CD4-positive, CD25-positive, alpha-beta regulatory T cell (primary cell): ENCODE results near the gene TMEM273. TPM values are rescaled to one million over a fixed set of nuclear protein-coding genes. Genes with fewer than 3 reads are reported as not detected.

ENCODE experiments used
- ATAC-seq, 2 donors: fragments of 150-1000 bp; cut with Tn5 transposase; one replicate each; pipeline ENCODE4 v1.10.0; 2021; ENCODE audit warnings: low read depth in 2 of 2, moderate number of reproducible peaks in 2 of 2, moderate library complexity in 1 of 2
- DNase-seq, 3 donors: peaks; one replicate each; pipeline versions ENCODE4 v3.0.0 to v3.0.0-alpha.2; 2012 to 2022; ENCODE audit warnings: mixed read lengths in 1 of 3
- H3K27ac ChIP-seq: one replicate; pipeline ENCODE4 v1.7.0; 2013; ENCODE audit warnings: mild to moderate bottlenecking, low read length; ENCODE audit not compliant: insufficient read depth, poor library complexity, severe bottlenecking
- H3K27me3 ChIP-seq: one replicate; pipeline ENCODE4 v1.7.0; 2013; ENCODE audit warnings: low read length; ENCODE audit not compliant: control insufficient read depth, insufficient read depth
- H3K36me3 ChIP-seq: one replicate; pipeline ENCODE4 v1.7.0; 2013; ENCODE audit warnings: mild to moderate bottlenecking, low read length, moderate library complexity; ENCODE audit not compliant: control insufficient read depth, insufficient read depth
- H3K4me1 ChIP-seq: 2 replicates; pipeline ENCODE4 v1.7.0; 2013; ENCODE audit warnings: mild to moderate bottlenecking, low read length; ENCODE audit not compliant: insufficient read depth, control insufficient read depth, poor library complexity, severe bottlenecking
- H3K4me3 ChIP-seq: one replicate; pipeline ENCODE4 v1.7.0; 2013; ENCODE audit warnings: low read depth, mild to moderate bottlenecking, low read length, moderate library complexity
- H3K9me3 ChIP-seq, 2 experiments: 1 replicate in 1 of 2; 2 replicates in 1 of 2; pipeline ENCODE4 v1.7.0; 2013; ENCODE audit warnings: low read length in 2 of 2, mild to moderate bottlenecking in 1 of 2, moderate library complexity in 1 of 2; ENCODE audit not compliant: control insufficient read depth in 2 of 2
- H3K27ac Mint-ChIP-seq, 3 donors: one replicate each; pipeline ENCODE4 v1.8.0; 2020 to 2022; ENCODE audit warnings: mild to moderate bottlenecking in 3 of 3, mixed read lengths in 3 of 3, moderate library complexity in 2 of 3
- H3K27me3 Mint-ChIP-seq: one replicate; pipeline ENCODE4 v1.8.0; 2022; ENCODE audit warnings: mild to moderate bottlenecking, mixed read lengths
- H3K36me3 Mint-ChIP-seq: one replicate; pipeline ENCODE4 v1.8.0; 2020; ENCODE audit warnings: mixed read lengths
- H3K4me1 Mint-ChIP-seq, 4 donors: one replicate each; pipeline ENCODE4 v1.8.0; 2020 to 2022; ENCODE audit warnings: mixed read lengths in 4 of 4, mild to moderate bottlenecking in 1 of 4
- H3K4me3 Mint-ChIP-seq, 4 donors: one replicate each; pipeline ENCODE4 v1.8.0; 2020 to 2022; ENCODE audit warnings: mild to moderate bottlenecking in 4 of 4, mixed read lengths in 4 of 4, moderate library complexity in 3 of 4
- H3K9me3 Mint-ChIP-seq, 7 donors: one replicate each; pipeline ENCODE4 v1.8.0; 2020 to 2022; ENCODE audit warnings: mixed read lengths in 7 of 7, mild to moderate bottlenecking in 3 of 7, moderate library complexity in 2 of 7
- polyA plus RNA-seq, 4 donors: library from polyadenylated mRNA; unstranded; fragments of 300-500 nt; fragmentation: Illumina TruSeq; gene quantifications; one replicate each; pipeline ENCODE4 v1.2.3, GENCODE V29; 2021
- total RNA-seq: library from RNA; stranded (reverse); gene quantifications from one replicate; pipeline ENCODE4 v1.2.3, GENCODE V29; 2022

TMEM273 gene
- total and polyA plus RNA-seq, 5 donors from 2014 or later: 7.9 to 46.2 (median 33.6) TPM

GRCh38 chr10:49140304-49141177 lies 47.6 kb downstream of the TMEM273 start:
- DNase-seq (no peak), ATAC-seq (no peak)
- Histone ChIP-seq H3K4me1 (no peaks in the 10 kb centered on the region), H3K27ac (no peak overlapping the region), H3K36me3 (no peaks in the 10 kb centered on the region), H3K4me3 (no peak overlapping the region), H3K9me3 (no peaks in the 10 kb centered on the region), H3K27me3 (no peaks in the 10 kb centered on the region)
- Mint-ChIP-seq H3K4me1 (peaks cover 0 to 4% (median 0%) of the 10 kb centered on the region in 4 donors), H3K4me3 (no peak overlapping the region), H3K9me3 (peaks cover 0 to 3% (median 0%) of the 10 kb centered on the region in 7 donors), H3K27ac (no peak overlapping the region), H3K27me3 (peaks cover 4% of the 10 kb centered on the region), H3K36me3 (no peaks in the 10 kb centered on the region)

- DNase-seq: no peak
- H3K36me3 Mint-ChIP-seq: no peaks in the 10 kb centered on the region
Observed at GRCh38 chr10:49139846-49140195, 48.4 kb downstream of the TMEM273 start.

GRCh38 chr10:49139028-49139845 lies 49.0 kb downstream of the TMEM273 start:
- no peaks in the 10 kb centered on the region for H3K36me3 Mint-ChIP-seq
- ATAC-seq: no peak
- H3K4me3 Mint-ChIP-seq: no peak overlapping the region

More at GRCh38 chr10:49139846-49140195, 48.4 kb downstream of the TMEM273 start:
- no peak overlapping the region for H3K4me3 Mint-ChIP-seq
- Histone ChIP-seq H3K27ac (no peak overlapping the region), H3K4me1 (no peaks in the 10 kb centered on the region), H3K9me3 (no peaks in the 10 kb centered on the region), H3K27me3 (no peaks in the 10 kb centered on the region), H3K36me3 (no peaks in the 10 kb centered on the region), H3K4me3 (no peak overlapping the region)
- H3K9me3 Mint-ChIP-seq: peaks cover 0 to 3% (median 0%) of the 10 kb centered on the region in 7 donors
- H3K27me3 Mint-ChIP-seq: peaks cover 4% of the 10 kb centered on the region
- no peak overlapping the region for H3K27ac Mint-ChIP-seq
- H3K4me1 Mint-ChIP-seq: peaks cover 0 to 4% (median 0%) of the 10 kb centered on the region in 4 donors
- ATAC-seq: peak in 1 of 2 donors; percentile 25

GRCh38 chr10:49138361-49138891 lies 49.8 kb downstream of the TMEM273 start:
- Histone ChIP-seq H3K27ac (no peak overlapping the region), H3K27me3 (no peaks in the 10 kb centered on the region), H3K4me1 (no peaks in the 10 kb centered on the region), H3K4me3 (no peak overlapping the region), H3K36me3 (no peaks in the 10 kb centered on the region), H3K9me3 (no peaks in the 10 kb centered on the region)
- DNase-seq: no peak
- Mint-ChIP-seq H3K4me3 (no peak overlapping the region), H3K27me3 (peaks cover 4% of the 10 kb centered on the region), H3K9me3 (peaks cover 0 to 1% (median 0%) of the 10 kb centered on the region in 7 donors), H3K27ac (no peak overlapping the region), H3K4me1 (peaks cover 0 to 4% (median 0%) of the 10 kb centered on the region in 4 donors), H3K36me3 (no peaks in the 10 kb centered on the region)
- ATAC-seq: no peak

More at GRCh38 chr10:49139028-49139845, 49.0 kb downstream of the TMEM273 start:
- no peak for DNase-seq
- peaks cover 4% of the 10 kb centered on the region for H3K27me3 Mint-ChIP-seq
- H3K4me3 ChIP-seq: no peak overlapping the region
- H3K9me3 Mint-ChIP-seq: peaks cover 0 to 3% (median 0%) of the 10 kb centered on the region in 7 donors
- H3K36me3 ChIP-seq: no peaks in the 10 kb centered on the region
- no peaks in the 10 kb centered on the region for H3K27me3 ChIP-seq
- no peak overlapping the region for H3K27ac Mint-ChIP-seq
- no peak overlapping the region for H3K27ac ChIP-seq
- H3K4me1 ChIP-seq: no peaks in the 10 kb centered on the region
- no peaks in the 10 kb centered on the region for H3K9me3 ChIP-seq
- peaks cover 0 to 4% (median 0%) of the 10 kb centered on the region in 4 donors for H3K4me1 Mint-ChIP-seq

- Mint-ChIP-seq H3K27ac (no peak overlapping the region), H3K4me3 (no peak overlapping the region), H3K36me3 (no peaks in the 10 kb centered on the region), H3K27me3 (no peaks in the 10 kb centered on the region), H3K9me3 (peaks cover 0 to 1% (median 0%) of the 10 kb centered on the region in 7 donors), H3K4me1 (peaks cover 0 to 4% (median 0%) of the 10 kb centered on the region in 4 donors)
- ATAC-seq: no peak
- Histone ChIP-seq H3K4me3 (no peak overlapping the region), H3K4me1 (no peaks in the 10 kb centered on the region), H3K27ac (no peak overlapping the region), H3K36me3 (no peaks in the 10 kb centered on the region), H3K27me3 (no peaks in the 10 kb centered on the region), H3K9me3 (no peaks in the 10 kb centered on the region)
- DNase-seq: no peak
Observed at GRCh38 chr10:49136525-49136924, 51.7 kb downstream of the TMEM273 start.

GRCh38 chr10:49135575-49136313 lies 52.4 kb downstream of the TMEM273 start:
- Histone ChIP-seq H3K4me1 (no peaks in the 10 kb centered on the region), H3K36me3 (no peaks in the 10 kb centered on the region), H3K27me3 (no peaks in the 10 kb centered on the region), H3K27ac (no peak overlapping the region), H3K9me3 (no peaks in the 10 kb centered on the region), H3K4me3 (no peak overlapping the region)
- no peak for ATAC-seq
- no peak overlapping the region for H3K4me3 Mint-ChIP-seq
- H3K27ac Mint-ChIP-seq: no peak overlapping the region
- H3K36me3 Mint-ChIP-seq: no peaks in the 10 kb centered on the region
- DNase-seq: no peak
- H3K9me3 Mint-ChIP-seq: peaks cover 0 to 1% (median 0%) of the 10 kb centered on the region in 7 donors
- H3K27me3 Mint-ChIP-seq: no peaks in the 10 kb centered on the region
- peaks cover 0 to 4% (median 0%) of the 10 kb centered on the region in 4 donors for H3K4me1 Mint-ChIP-seq

- no peak overlapping the region for H3K4me3 Mint-ChIP-seq
Observed at GRCh38 chr10:49134327-49134726, 53.9 kb downstream of the TMEM273 start.

More at GRCh38 chr10:49134327-49134726, 53.9 kb downstream of the TMEM273 start:
- Histone ChIP-seq H3K9me3 (no peaks in the 10 kb centered on the region), H3K36me3 (no peaks in the 10 kb centered on the region), H3K27me3 (no peaks in the 10 kb centered on the region), H3K4me1 (no peaks in the 10 kb centered on the region), H3K27ac (no peak overlapping the region), H3K4me3 (no peak overlapping the region)
- DNase-seq (no peak), ATAC-seq (no peak)
- H3K36me3 Mint-ChIP-seq: no peaks in the 10 kb centered on the region
- H3K27me3 Mint-ChIP-seq: no peaks in the 10 kb centered on the region
- H3K9me3 Mint-ChIP-seq: peaks cover 0 to 2% (median 0%) of the 10 kb centered on the region in 7 donors
- peaks cover 0 to 3% (median 0%) of the 10 kb centered on the region in 4 donors for H3K4me1 Mint-ChIP-seq
- no peak overlapping the region for H3K27ac Mint-ChIP-seq
